ENCODE results near the gene OR6S1. TPM values are rescaled to one million over a fixed set of nuclear protein-coding genes. Genes with fewer than 3 reads are reported as not detected.

Gene OR6S1
- total and polyA plus RNA-seq, 2 of the 8 experiments (the other 6 are each of a cell fraction or from before 2014, with no cell fraction given), result not detected

GRCh38 chr14:20687362-20688166 is 46.1 kb upstream of the OR6S1 start:
- Histone ChIP-seq H3K4me1 (replicated peaks in 1 of 4; ENCODE audit: control insufficient read depth in 3 of 4, insufficient read depth in 4 of 4, low read length in 3 of 4) (no peaks in the 10 kb centered on the region), H3K4ac (replicated peaks; ENCODE audit: insufficient read length, low read depth, low read length) (no peak overlapping the region), H3K9ac (replicated peaks in 1 of 4; ENCODE audit: extremely low read depth in 1 of 4, low read depth in 3 of 4, low read length in 3 of 4) (no peak overlapping the region), H3K4me3 (ENCODE audit: extremely low read depth in 1 of 4, insufficient read depth in 2 of 4, low read depth in 3 of 4, low read length in 4 of 4) (no peak overlapping the region), H3K9me3 (ENCODE audit: insufficient read depth in 2 of 2, low read depth in 1 of 2, low read length in 1 of 2) (no peaks in the 10 kb centered on the region), H2BK15ac (ENCODE audit: low read length) (no peak overlapping the region), H3K79me1 (ENCODE audit: low read depth, low read length) (no peaks in the 10 kb centered on the region), H3K79me2 (ENCODE audit: control insufficient read depth in 1 of 2, insufficient read depth in 2 of 2, low read length in 2 of 2) (no peaks in the 10 kb centered on the region), H3K56ac (replicated peaks; ENCODE audit: insufficient read length, low read depth, low read length) (no peak overlapping the region), H2AFZ (ENCODE audit: low read length) (no peak overlapping the region), H2BK20ac (ENCODE audit: low read length) (no peak overlapping the region), H3K36me3 (ENCODE audit: control insufficient read depth in 2 of 4, insufficient read depth in 4 of 4, low read length in 3 of 4) (no peaks in the 10 kb centered on the region), H4K91ac (replicated peaks; ENCODE audit: insufficient read length, low read length) (no peak overlapping the region), H3K18ac (ENCODE audit: extremely low read depth, low read length) (no peak overlapping the region), H2BK5ac (ENCODE audit: low read depth, low read length) (no peak overlapping the region), H3K14ac (ENCODE audit: insufficient read length) (no peak overlapping the region), H3K4me2 (ENCODE audit: insufficient read depth in 1 of 2, low read depth in 2 of 2, low read length in 2 of 2) (no peak overlapping the region), H3K27ac (ENCODE audit: low read depth, low read length) (no peak overlapping the region), H2AK5ac (ENCODE audit: low read depth, low read length) (no peak overlapping the region), H2BK12ac (ENCODE audit: low read depth, low read length) (no peak overlapping the region), H4K5ac (ENCODE audit: insufficient read length, low read depth, low read length) (no peak overlapping the region), H3K27me3 (replicated peaks in 1 of 4; ENCODE audit: control insufficient read depth in 3 of 4, extremely low read depth in 1 of 4, insufficient read depth in 3 of 4, low read length in 3 of 4) (no peaks in the 10 kb centered on the region), H4K20me1 (replicated peaks in 1 of 2; ENCODE audit: control insufficient read depth in 1 of 2, insufficient read depth in 2 of 2, low read length in 2 of 2) (no peaks in the 10 kb centered on the region), H4K8ac (ENCODE audit: extremely low read depth, insufficient read depth, low read length) (no peak overlapping the region), H3K23ac (ENCODE audit: insufficient read length) (no peak overlapping the region), H3K23me2 (ENCODE audit: low read depth, low read length) (peaks cover 11% of the 10 kb centered on the region), H2BK120ac (replicated peaks; ENCODE audit: low read depth, low read length) (no peak overlapping the region)
- FAIRE-seq, result no peak
- DNase-seq (ENCODE audit: low read depth in 1 of 2, low spot score in 2 of 2), result no peak
- ChIA-PET POLR2A (ENCODE audit: partially characterized antibody) (no interaction called here), CTCF (ENCODE audit: partially characterized antibody) (interaction anchor here (1.2 to 16.7 kb wide), 2 partner anchors 27 to 77 kb away, joined by 4 to 282 read pairs; no protein-coding TSS in a partner anchor)
- WGBS, 2 experiments (ENCODE audit: extremely low coverage in 1 of 2, insufficient coverage in 1 of 2, insufficient read length in 1 of 2, insufficient replicate concordance in 2 of 2, low coverage in 1 of 2, low lambda C conversion rate in 2 of 2, missing lambda C conversion rate in 1 of 2), result 86% methylated on average over 5 of the region's 5 CpGs; no CpG with 5 or more reads in 1 of the 2 experiments
- TF ChIP-seq HDAC6 (IDR thresholded peaks at IDR 0.05; ENCODE audit: low read depth, low read length), result no peak
- TF ChIP-seq MAFK (IDR thresholded peaks at IDR 0.05; ENCODE audit: low read depth, low read length), result no peak
- TF ChIP-seq ASH2L (IDR thresholded peaks at IDR 0.05; ENCODE audit: low read length), result no peak
- TF ChIP-seq RAD21 (IDR thresholded peaks at IDR 0.05 in 1 of 2, conservative IDR thresholded peaks at IDR 0.05 in 1 of 2; ENCODE audit: low read depth in 2 of 2, low read length in 2 of 2), result no peak
- TF ChIP-seq HDAC2 (IDR thresholded peaks at IDR 0.05; ENCODE audit: borderline replicate concordance in 1 of 2, low read depth in 2 of 2, low read length in 2 of 2), result no peak
- no peak for TF ChIP-seq MAX (IDR thresholded peaks at IDR 0.05)
- no peak for TF ChIP-seq KDM1A (IDR thresholded peaks at IDR 0.05; ENCODE audit: borderline replicate concordance, low read length)
- TF ChIP-seq ZNF274 (IDR thresholded peaks at IDR 0.05; ENCODE audit: borderline replicate concordance, extremely low read depth, low read length), result no peak
- no peak for TF ChIP-seq RBBP5 (IDR thresholded peaks at IDR 0.05; ENCODE audit: borderline replicate concordance, low read depth, low read length)
- TF ChIP-seq TEAD4 (IDR thresholded peaks at IDR 0.05; ENCODE audit: low read depth, low read length), result no peak
- TF ChIP-seq YY1 (IDR thresholded peaks at IDR 0.05; ENCODE audit: low read depth, low read length), result no peak
- TF ChIP-seq POU5F1 (IDR thresholded peaks at IDR 0.05; ENCODE audit: low read depth, low read length), result no peak
